K562 (cell line): Measurements from ENCODE around the gene SLC22A23. TPM values are rescaled to one million over a fixed set of nuclear protein-coding genes. Genes with fewer than 3 reads are reported as not detected.
A peak's percentile ranks its signal among the peaks of the same experiment; 100 is the strongest.

Experiments used
- ARID4B ChIP-seq: sonication (generic); formaldehyde crosslinking; IDR thresholded peaks from 2 replicates; pipeline ENCODE4 v1.8.0; 2022; ENCODE audit warnings: mild to moderate bottlenecking, missing genetic modification reagents
- C11orf30 ChIP-seq: fragments of 450-650 bp; IDR thresholded peaks from 2 replicates; pipeline ENCODE4 v1.6.1; 2016; ENCODE audit warnings: low read depth, mild to moderate bottlenecking
- EWSR1 ChIP-seq: fragments of 450-650 bp; IDR thresholded peaks from 2 replicates; pipeline ENCODE4 v1.6.1; 2018; ENCODE audit warnings: borderline replicate concordance, mild to moderate bottlenecking, low read depth, moderate library complexity; ENCODE audit not compliant: partially characterized antibody
- GABPA ChIP-seq: fragments of 200-800 bp; sonication (Bioruptor generic); conservative IDR thresholded peaks from 2 replicates; pipeline ENCODE4 v1.6.1; 2016; ENCODE audit warnings: low read depth, missing genetic modification characterization, missing compliant biosample characterization
- HDAC1 ChIP-seq, 2 experiments: fragments of 450-650 bp; IDR thresholded peaks; 2 replicates each; pipeline ENCODE4 v1.6.1; 2016 to 2017; ENCODE audit warnings: inconsistent platforms in 1 of 2, mild to moderate bottlenecking in 1 of 2, moderate library complexity in 1 of 2
- HIVEP1 ChIP-seq: fragments of 250-450 bp; sonication (Bioruptor Pico); IDR thresholded peaks from 2 replicates; pipeline ENCODE4 v1.4.0; 2020; ENCODE audit warnings: mild to moderate bottlenecking
- TAF1 ChIP-seq: IDR thresholded peaks from 2 replicates; pipeline ENCODE4 v1.6.1; 2011; ENCODE audit warnings: mild to moderate bottlenecking, low read length, moderate library complexity; ENCODE audit not compliant: insufficient read depth, control insufficient read depth, severe bottlenecking; ENCODE audit errors: extremely low read depth
- ZBTB34 ChIP-seq: fragments of 250-450 bp; sonication (Bioruptor Pico); IDR thresholded peaks from 2 replicates; pipeline ENCODE4 v1.8.0; 2021; ENCODE audit warnings: mild to moderate bottlenecking, moderate library complexity
- ZFP36 ChIP-seq: fragments of 150-350 bp; IDR thresholded peaks from 2 replicates; pipeline ENCODE4 v1.6.1; 2018; ENCODE audit warnings: low read length, low read depth; ENCODE audit not compliant: partially characterized antibody
- ZNF143 ChIP-seq: sonication (generic); formaldehyde crosslinking; IDR thresholded peaks from 2 replicates; pipeline ENCODE4 v1.9.0; 2022; ENCODE audit warnings: mild to moderate bottlenecking, missing genetic modification reagents
- ZNF263 ChIP-seq: sonication (generic); formaldehyde crosslinking; IDR thresholded peaks from 2 replicates; pipeline ENCODE4 v1.8.0; 2022; ENCODE audit warnings: mild to moderate bottlenecking, missing genetic modification reagents, borderline replicate concordance
- ZNF277 ChIP-seq: fragments of 250-450 bp; sonication (Bioruptor Pico); IDR thresholded peaks from 2 replicates; pipeline ENCODE4 v1.8.0; 2022; ENCODE audit warnings: inconsistent platforms, mild to moderate bottlenecking, moderate library complexity, borderline replicate concordance
- ZNF609 ChIP-seq: sonication (generic); formaldehyde crosslinking; IDR thresholded peaks from 2 replicates; pipeline ENCODE4 v1.8.1; 2023; ENCODE audit warnings: missing genetic modification reagents, mild to moderate bottlenecking, borderline replicate concordance
- polyA plus RNA-seq, 8 experiments: library from polyadenylated mRNA; depleted of rRNA in 4 of 8; stranded (reverse) in 5 of 8; unstranded in 3 of 8; fragments of >200 nt; fragmentation: Nextera tagmentation in 2 of 8; fragmentation: Illumina TruSeq in 1 of 8; extraction: Ambion mirVana in 2 of 8; extraction: Trizol in 1 of 8; gene quantifications; 2 replicates each; pipeline versions ENCODE4 v1.2.1 to v1.2.3, GENCODE V29; 2011 to 2014; ENCODE audit warnings: inconsistent platforms in 1 of 8, missing spikeins in 1 of 8
- total RNA-seq, 7 experiments: library from RNA; depleted of rRNA in 6 of 7; stranded (reverse); fragments of >200 nt in 6 of 7; fragmentation: Illumina TruSeq in 2 of 7; extraction: Trizol in 2 of 7; gene quantifications; 2 replicates each; pipeline versions ENCODE4 v1.2.1 to v1.2.3, GENCODE V29; 2011 to 2021; ENCODE audit warnings: low replicate concordance in 1 of 7

SLC22A23 gene
- total and polyA plus RNA-seq, 9 of the 15 experiments (the other 6 are each of a cell fraction or from before 2014, with no cell fraction given), result 0.30 to 8.7 (median 2.5) TPM

- TF ChIP-seq GABPA (tag) (no peak), ZFP36 (no peak), C11orf30 (no peak), HIVEP1 (CRISPR knock-in tag) (no peak), ZNF143 (CRISPR knock-in tag) (no peak), ZNF277 (CRISPR knock-in tag) (no peak), ZNF263 (CRISPR knock-in tag) (peak; percentile 98), ARID4B (CRISPR knock-in tag) (peak; percentile 44; the same call in 1 of the 2 replicates), ZNF609 (0 out of 2 replicates have a peak, but pooled peaks have one; percentile 42), EWSR1 (no peak), HDAC1 (IDR thresholded peaks at IDR 0.05) (0 out of 4 replicates have a peak, but pooled peaks of 1 of the 2 experiments have one; percentile 18), TAF1 (peak; percentile 20), ZBTB34 (CRISPR knock-in tag) (no peak)
Measured at GRCh38 chr6:3456898-3457709, at the start of gene SLC22A23 (continued).
